ENCODE results near the gene SEL1L3.

DNA sequence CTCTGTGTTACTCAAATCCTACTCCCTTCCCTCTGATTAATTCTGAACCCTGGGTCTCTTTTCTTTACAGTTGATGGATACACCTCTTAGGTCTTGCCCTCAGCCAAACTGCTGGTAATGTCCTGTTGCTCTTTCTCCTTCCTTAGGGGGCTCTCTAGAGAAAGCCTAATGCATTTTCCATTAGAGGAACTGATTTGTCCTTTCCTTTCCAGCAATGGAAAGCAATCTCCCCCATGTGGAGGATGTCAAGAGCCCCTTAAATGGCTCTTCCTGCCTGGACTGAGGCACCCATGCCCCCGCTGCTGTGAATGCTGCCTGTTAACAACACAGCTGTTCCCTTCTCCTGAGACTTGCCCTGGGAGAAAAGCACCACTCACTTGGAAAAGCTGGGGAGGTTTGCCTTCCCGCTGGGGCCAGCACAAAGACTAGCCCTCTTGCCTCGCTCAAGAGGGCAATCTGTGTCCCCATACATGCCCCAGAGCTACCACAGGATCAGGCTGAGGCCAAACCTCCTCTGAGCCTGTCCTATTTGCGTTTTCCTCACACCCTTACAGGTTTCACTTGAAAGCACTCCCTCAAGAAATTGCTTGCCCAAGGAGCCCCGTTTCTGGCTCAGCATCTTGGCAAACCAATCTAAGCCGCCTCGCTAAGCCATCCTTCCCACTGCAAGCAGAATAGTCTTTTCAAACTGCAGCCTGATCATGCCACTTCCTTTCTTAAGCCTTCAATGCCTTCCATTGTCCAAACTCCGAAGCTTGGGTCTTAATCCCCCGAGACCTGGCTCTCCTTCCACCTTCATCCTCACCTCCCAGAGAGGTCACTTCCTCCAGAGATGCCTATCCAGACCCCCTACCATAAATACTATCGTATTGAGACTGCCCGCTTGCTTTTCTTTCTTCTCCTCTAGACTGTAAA lies 28.0 kb upstream of the SEL1L3 start:
- TF ChIP-seq, protein P1, sequence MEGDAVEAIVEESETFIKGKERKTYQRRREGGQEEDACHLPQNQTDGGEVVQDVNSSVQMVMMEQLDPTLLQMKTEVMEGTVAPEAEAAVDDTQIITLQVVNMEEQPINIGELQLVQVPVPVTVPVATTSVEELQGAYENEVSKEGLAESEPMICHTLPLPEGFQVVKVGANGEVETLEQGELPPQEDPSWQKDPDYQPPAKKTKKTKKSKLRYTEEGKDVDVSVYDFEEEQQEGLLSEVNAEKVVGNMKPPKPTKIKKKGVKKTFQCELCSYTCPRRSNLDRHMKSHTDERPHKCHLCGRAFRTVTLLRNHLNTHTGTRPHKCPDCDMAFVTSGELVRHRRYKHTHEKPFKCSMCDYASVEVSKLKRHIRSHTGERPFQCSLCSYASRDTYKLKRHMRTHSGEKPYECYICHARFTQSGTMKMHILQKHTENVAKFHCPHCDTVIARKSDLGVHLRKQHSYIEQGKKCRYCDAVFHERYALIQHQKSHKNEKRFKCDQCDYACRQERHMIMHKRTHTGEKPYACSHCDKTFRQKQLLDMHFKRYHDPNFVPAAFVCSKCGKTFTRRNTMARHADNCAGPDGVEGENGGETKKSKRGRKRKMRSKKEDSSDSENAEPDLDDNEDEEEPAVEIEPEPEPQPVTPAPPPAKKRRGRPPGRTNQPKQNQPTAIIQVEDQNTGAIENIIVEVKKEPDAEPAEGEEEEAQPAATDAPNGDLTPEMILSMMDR (IDR thresholded peaks at IDR 0.05): no peak
- no peak for TF ChIP-seq POLR2A (IDR thresholded peaks at IDR 0.05)
